ENCODE data around the gene ABCB4.

GRCh38 chr7:87354749-87355148, 120.7 kb downstream of the ABCB4 start:
- TF ChIP-seq POLR2A (IDR thresholded peaks at IDR 0.05) (no peak), CTCF (IDR thresholded peaks at IDR 0.05) (no peak)
